Measurements from ENCODE around the gene RHCE. TPM values are rescaled to one million over a fixed set of nuclear protein-coding genes. Genes with fewer than 3 reads are reported as not detected.
"Not testable (repeated sequence)": the region's sequence is repeated elsewhere in the genome, so short reads cannot be mapped to it uniquely, and the experiment has no call there.

Gene RHCE
- 0.58 TPM for total RNA-seq
- long read RNA-seq, partial matches to known transcripts = 0 of 2 reads
- long read RNA-seq, other reads (novel, unspliced or antisense) = 1 of 2 reads

GRCh38 chr1:25420715-25421114, at the start of gene RHCE:
TSS of gene RHCE (minus strand) at chr1:25420825. CDS start at chr1:25420786, 39 bp downstream.
- intact Hi-C loops (cut with DNase I); H3K4me3 ChIP-seq; H3K27ac ChIP-seq; ATAC-seq; DNase-seq; H3K9me3 ChIP-seq; H3K36me3 ChIP-seq; H3K4me1 ChIP-seq; H3K27me3 ChIP-seq: not testable (repeated sequence)

GRCh38 chr1:25469177-25469576, 48.6 kb upstream of the RHCE start:
- no peak for TF ChIP-seq CTCF (IDR thresholded peaks at IDR 0.05)
- ATAC-seq = no peak
- Histone ChIP-seq H3K27ac (no peak overlapping the region), H3K27me3 (no peaks in the 10 kb centered on the region), H3K4me3 (no peak overlapping the region), H3K36me3 (no peaks in the 10 kb centered on the region), H3K9me3 (no peaks in the 10 kb centered on the region), H3K4me1 (no peaks in the 10 kb centered on the region)
- intact Hi-C loops (cut with DNase I) = no loop called here
- DNase-seq = no peak

- intact Hi-C loops (cut with DNase I) = no loop called here
- TF ChIP-seq CTCF (IDR thresholded peaks at IDR 0.05) = no peak
- H3K27me3 ChIP-seq = no peaks in the 10 kb centered on the region
- ATAC-seq (no peak), DNase-seq (no peak)
- no peaks in the 10 kb centered on the region for H3K36me3 ChIP-seq
- H3K27ac ChIP-seq = no peak overlapping the region
- no peaks in the 10 kb centered on the region for H3K4me1 ChIP-seq
- H3K4me3 ChIP-seq = no peak overlapping the region
- no peaks in the 10 kb centered on the region for H3K9me3 ChIP-seq
Observed at GRCh38 chr1:25468033-25468432, 47.4 kb upstream of the RHCE start.

GRCh38 chr1:25467616-25468015, 47.0 kb upstream of the RHCE start:
- Histone ChIP-seq H3K27me3 (no peaks in the 10 kb centered on the region), H3K4me3 (no peak overlapping the region), H3K36me3 (no peaks in the 10 kb centered on the region), H3K9me3 (no peaks in the 10 kb centered on the region), H3K27ac (no peak overlapping the region), H3K4me1 (no peaks in the 10 kb centered on the region)
- intact Hi-C loops (cut with DNase I) = no loop called here
- no peak for TF ChIP-seq CTCF (IDR thresholded peaks at IDR 0.05)
- ATAC-seq = no peak
- DNase-seq = no peak

GRCh38 chr1:25467193-25467592, 46.6 kb upstream of the RHCE start:
- H3K27me3 ChIP-seq = no peaks in the 10 kb centered on the region
- H3K9me3 ChIP-seq = no peaks in the 10 kb centered on the region
- no peak overlapping the region for H3K4me3 ChIP-seq
- H3K36me3 ChIP-seq = no peaks in the 10 kb centered on the region
- DNase-seq = no peak
- intact Hi-C loops (cut with DNase I) = no loop called here
- no peak overlapping the region for H3K27ac ChIP-seq
- no peak for TF ChIP-seq CTCF (IDR thresholded peaks at IDR 0.05)
- H3K4me1 ChIP-seq = no peaks in the 10 kb centered on the region
- ATAC-seq = no peak

- no peak for ATAC-seq
Observed at GRCh38 chr1:25462732-25463131, 42.1 kb upstream of the RHCE start.

More at GRCh38 chr1:25462732-25463131, 42.1 kb upstream of the RHCE start:
- TF ChIP-seq CTCF (IDR thresholded peaks at IDR 0.05) = no peak
- Histone ChIP-seq H3K36me3 (peaks cover 22% of the 10 kb centered on the region), H3K4me3 (no peak overlapping the region), H3K27me3 (no peaks in the 10 kb centered on the region), H3K4me1 (no peaks in the 10 kb centered on the region), H3K9me3 (no peaks in the 10 kb centered on the region), H3K27ac (no peak overlapping the region)
- intact Hi-C loops (cut with DNase I) = no loop called here
- no peak for DNase-seq
